ENCODE results near the gene CITED4.
"Not testable (repeated sequence)": the region's sequence is repeated elsewhere in the genome, so short reads cannot be mapped to it uniquely, and the experiment has no call there.

Gene CITED4

DNA sequence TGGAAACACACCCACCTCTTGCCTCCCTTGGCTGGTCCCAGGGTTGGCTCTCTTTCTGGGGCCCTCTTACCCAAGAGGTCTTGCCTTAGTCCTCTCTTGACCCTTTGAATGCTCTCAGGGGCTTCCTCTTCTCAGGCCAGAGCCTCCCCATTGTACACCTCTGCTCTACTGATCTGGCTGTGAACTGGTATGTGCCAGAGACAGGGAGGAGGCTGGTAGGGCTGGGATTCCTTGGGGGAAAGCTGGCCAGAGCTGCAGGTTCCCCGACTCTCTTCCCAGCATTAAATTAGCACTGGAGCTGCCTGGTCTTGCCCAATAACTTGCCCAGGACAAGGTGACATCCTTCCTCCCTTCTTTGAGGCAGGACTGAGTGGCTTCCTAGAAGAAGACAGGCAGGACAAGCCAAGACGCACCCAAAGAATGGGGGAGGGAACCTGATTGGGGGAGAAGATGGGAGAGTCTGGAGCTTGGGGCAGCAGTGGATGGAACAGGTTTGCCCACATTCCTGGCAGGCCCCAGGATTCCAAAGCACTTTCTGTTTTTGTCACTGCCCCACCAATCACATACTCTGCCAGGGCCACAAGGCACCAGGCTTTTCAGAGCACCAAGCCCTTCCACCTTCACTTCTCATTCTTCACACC lies 37.2 kb upstream of the CITED4 start:
- Histone ChIP-seq H3K9me3 (ENCODE audit: control insufficient read depth, low read length) (no peaks in the 10 kb centered on the region), H3K27ac (ENCODE audit: insufficient read depth, low read depth, low read length, poor library complexity, severe bottlenecking) (no peak overlapping the region), H3K36me3 (ENCODE audit: control insufficient read depth, insufficient read depth, low read length) (no peaks in the 10 kb centered on the region), H3K27me3 (ENCODE audit: control insufficient read depth, insufficient read depth, low read length, poor library complexity, severe bottlenecking) (no peaks in the 10 kb centered on the region), H3K4me1 (ENCODE audit: control insufficient read depth, insufficient read depth, low read length) (no peaks in the 10 kb centered on the region), H3K4me3 (ENCODE audit: insufficient read depth, low read depth, low read length) (no peak overlapping the region)
- WGBS, 2 experiments: 93 to 98% methylated on average over 2 of the region's 2 CpGs

- WGBS, 2 experiments: 89 to 91% methylated on average over 3 to 4 of the region's 4 CpGs
These were observed 36.3 kb upstream of the CITED4 start for GRCh38 chr1:40898431-40898901.

DNA sequence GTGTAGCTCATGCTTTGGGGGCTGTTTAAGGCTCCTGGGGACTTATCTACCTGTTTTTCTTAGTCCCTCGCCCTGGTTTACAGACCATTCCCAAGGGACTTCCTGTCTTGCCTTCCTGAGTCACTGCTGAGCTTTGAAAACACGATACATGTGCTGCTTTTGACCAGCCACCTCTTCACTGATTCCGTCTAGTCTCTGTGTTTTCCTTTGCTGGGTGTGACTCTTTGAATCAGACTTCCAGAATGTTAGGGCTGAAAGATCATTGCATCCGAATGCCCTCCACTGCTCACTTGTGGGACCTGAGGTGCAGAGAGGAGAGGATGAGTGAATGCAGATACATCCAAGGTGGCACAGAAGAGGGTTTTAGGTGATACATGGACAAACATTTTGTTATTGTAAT lies 35.4 kb upstream of the CITED4 start:
- H3K4me1 ChIP-seq (ENCODE audit: control insufficient read depth, insufficient read depth, low read length): no peaks in the 10 kb centered on the region

More at GRCh38 chr1:40898431-40898901, 36.3 kb upstream of the CITED4 start:
- Histone ChIP-seq H3K27ac (ENCODE audit: insufficient read depth, low read depth, low read length, poor library complexity, severe bottlenecking) (no peak overlapping the region), H3K36me3 (ENCODE audit: control insufficient read depth, insufficient read depth, low read length) (no peaks in the 10 kb centered on the region), H3K4me1 (ENCODE audit: control insufficient read depth, insufficient read depth, low read length) (no peaks in the 10 kb centered on the region), H3K27me3 (ENCODE audit: control insufficient read depth, insufficient read depth, low read length, poor library complexity, severe bottlenecking) (no peaks in the 10 kb centered on the region), H3K4me3 (ENCODE audit: insufficient read depth, low read depth, low read length) (no peak overlapping the region), H3K9me3 (ENCODE audit: control insufficient read depth, low read length) (no peaks in the 10 kb centered on the region)

DNA sequence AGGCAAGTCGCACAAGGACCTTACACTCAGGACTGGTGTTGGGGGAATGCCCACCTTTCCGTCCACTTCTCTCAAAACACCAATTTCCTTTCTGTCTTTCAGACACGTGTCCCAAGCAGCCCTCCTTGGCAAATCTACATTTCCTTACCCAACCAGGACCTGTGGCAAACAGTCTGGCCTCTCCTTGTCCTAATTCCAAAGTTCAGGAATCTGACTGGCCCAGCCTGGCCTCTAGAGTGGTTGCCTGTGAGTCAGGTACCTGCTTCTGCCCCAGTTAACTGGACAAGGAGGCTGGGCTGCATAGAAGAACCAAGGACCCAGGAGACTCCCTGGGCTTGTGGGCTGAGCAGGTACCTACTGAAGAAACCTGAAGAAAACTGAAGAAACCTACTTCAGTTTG lies 34.3 kb upstream of the CITED4 start:
- Histone ChIP-seq H3K27ac (ENCODE audit: insufficient read depth, low read depth, low read length, poor library complexity, severe bottlenecking) (no peak overlapping the region), H3K27me3 (ENCODE audit: control insufficient read depth, insufficient read depth, low read length, poor library complexity, severe bottlenecking) (no peaks in the 10 kb centered on the region), H3K4me1 (ENCODE audit: control insufficient read depth, insufficient read depth, low read length) (no peaks in the 10 kb centered on the region), H3K9me3 (ENCODE audit: control insufficient read depth, low read length) (no peaks in the 10 kb centered on the region), H3K4me3 (ENCODE audit: insufficient read depth, low read depth, low read length) (no peak overlapping the region), H3K36me3 (ENCODE audit: control insufficient read depth, insufficient read depth, low read length) (no peaks in the 10 kb centered on the region)
- 86 to 89% methylated on average over 3 of the region's 3 CpGs for WGBS, 2 experiments

More for the DNA sequence above, 35.4 kb upstream of the CITED4 start:
- H3K27ac ChIP-seq (ENCODE audit: insufficient read depth, low read depth, low read length, poor library complexity, severe bottlenecking): no peak overlapping the region
- 91 to 92% methylated on average over 4 of the region's 4 CpGs for WGBS, 2 experiments
- no peaks in the 10 kb centered on the region for H3K27me3 ChIP-seq (ENCODE audit: control insufficient read depth, insufficient read depth, low read length, poor library complexity, severe bottlenecking)
- no peaks in the 10 kb centered on the region for H3K9me3 ChIP-seq (ENCODE audit: control insufficient read depth, low read length)
- H3K4me3 ChIP-seq (ENCODE audit: insufficient read depth, low read depth, low read length): no peak overlapping the region
- H3K36me3 ChIP-seq (ENCODE audit: control insufficient read depth, insufficient read depth, low read length): no peaks in the 10 kb centered on the region

DNA sequence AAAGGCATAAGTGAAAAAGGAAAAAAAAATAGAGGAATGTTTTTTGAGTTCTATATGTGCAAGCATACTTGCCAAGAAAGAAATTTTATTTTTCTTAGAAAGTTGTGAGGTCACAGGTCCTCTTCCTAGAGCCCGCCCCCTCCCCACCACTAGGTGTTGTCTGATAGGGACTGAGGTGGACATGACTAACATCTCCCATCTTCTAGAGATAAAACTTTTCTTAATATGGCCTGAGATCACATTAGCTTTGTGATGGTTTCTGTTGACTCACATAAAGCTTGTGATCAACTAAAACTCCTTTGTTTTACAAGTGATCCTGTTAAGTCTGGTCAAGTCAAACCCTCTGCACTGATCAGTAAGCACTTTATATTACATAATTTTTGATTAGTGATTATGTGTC lies 33.4 kb upstream of the CITED4 start:
- no peaks in the 10 kb centered on the region for H3K36me3 ChIP-seq (ENCODE audit: control insufficient read depth, insufficient read depth, low read length)
- 92 to 100% methylated on average over 1 of the region's 1 CpG for WGBS, 2 experiments
- H3K9me3 ChIP-seq (ENCODE audit: control insufficient read depth, low read length): no peaks in the 10 kb centered on the region
- no peak overlapping the region for H3K27ac ChIP-seq (ENCODE audit: insufficient read depth, low read depth, low read length, poor library complexity, severe bottlenecking)
- no peaks in the 10 kb centered on the region for H3K27me3 ChIP-seq (ENCODE audit: control insufficient read depth, insufficient read depth, low read length, poor library complexity, severe bottlenecking)
- H3K4me3 ChIP-seq (ENCODE audit: insufficient read depth, low read depth, low read length): no peak overlapping the region
- no peaks in the 10 kb centered on the region for H3K4me1 ChIP-seq (ENCODE audit: control insufficient read depth, insufficient read depth, low read length)

GRCh38 chr1:40894858-40895257 lies 32.7 kb upstream of the CITED4 start:
- not testable (repeated sequence) for H3K4me3 ChIP-seq (ENCODE audit: insufficient read depth, low read depth, low read length); H3K4me1 ChIP-seq (ENCODE audit: control insufficient read depth, insufficient read depth, low read length); H3K27me3 ChIP-seq (ENCODE audit: control insufficient read depth, insufficient read depth, low read length, poor library complexity, severe bottlenecking); H3K27ac ChIP-seq (ENCODE audit: insufficient read depth, low read depth, low read length, poor library complexity, severe bottlenecking); H3K36me3 ChIP-seq (ENCODE audit: control insufficient read depth, insufficient read depth, low read length); H3K9me3 ChIP-seq (ENCODE audit: control insufficient read depth, low read length)
- 87 to 89% methylated on average over 2 of the region's 2 CpGs for WGBS, 2 experiments

- H3K27me3 ChIP-seq (ENCODE audit: control insufficient read depth, insufficient read depth, low read length, poor library complexity, severe bottlenecking): no peaks in the 10 kb centered on the region
- H3K4me3 ChIP-seq (ENCODE audit: insufficient read depth, low read depth, low read length): no peak overlapping the region
- H3K27ac ChIP-seq (ENCODE audit: insufficient read depth, low read depth, low read length, poor library complexity, severe bottlenecking): no peak overlapping the region
- H3K36me3 ChIP-seq (ENCODE audit: control insufficient read depth, insufficient read depth, low read length): no peaks in the 10 kb centered on the region
- H3K4me1 ChIP-seq (ENCODE audit: control insufficient read depth, insufficient read depth, low read length): no peaks in the 10 kb centered on the region
- no peaks in the 10 kb centered on the region for H3K9me3 ChIP-seq (ENCODE audit: control insufficient read depth, low read length)
These were observed 32.3 kb upstream of the CITED4 start for GRCh38 chr1:40894455-40894854.

GRCh38 chr1:40893946-40894345 lies 31.8 kb upstream of the CITED4 start:
- Histone ChIP-seq H3K4me1 (ENCODE audit: control insufficient read depth, insufficient read depth, low read length) (no peaks in the 10 kb centered on the region), H3K36me3 (ENCODE audit: control insufficient read depth, insufficient read depth, low read length) (no peaks in the 10 kb centered on the region), H3K27me3 (ENCODE audit: control insufficient read depth, insufficient read depth, low read length, poor library complexity, severe bottlenecking) (no peaks in the 10 kb centered on the region), H3K4me3 (ENCODE audit: insufficient read depth, low read depth, low read length) (no peak overlapping the region), H3K27ac (ENCODE audit: insufficient read depth, low read depth, low read length, poor library complexity, severe bottlenecking) (no peak overlapping the region), H3K9me3 (ENCODE audit: control insufficient read depth, low read length) (no peaks in the 10 kb centered on the region)

DNA sequence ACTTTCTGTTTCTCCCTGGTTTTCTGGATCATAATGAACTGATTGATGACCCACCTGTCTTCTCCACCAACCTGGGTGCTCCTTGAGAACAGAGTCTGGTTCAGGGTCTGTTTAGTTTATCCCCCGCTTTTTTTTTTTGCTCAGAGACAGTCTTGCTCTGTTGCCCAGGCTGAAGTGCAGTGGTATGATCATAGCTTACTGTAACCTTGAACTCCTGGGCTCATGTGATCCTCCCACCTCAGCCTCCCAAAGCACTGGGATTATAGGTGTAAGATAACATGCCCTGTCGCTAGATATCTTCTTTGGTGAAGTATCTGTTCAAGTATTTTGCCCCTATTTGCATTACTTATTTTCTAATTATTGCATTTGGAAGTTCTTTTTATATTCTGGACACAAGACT lies 30.2 kb upstream of the CITED4 start:
- Histone ChIP-seq H3K9me3 (ENCODE audit: control insufficient read depth, low read length) (no peaks in the 10 kb centered on the region), H3K4me3 (ENCODE audit: insufficient read depth, low read depth, low read length) (no peak overlapping the region), H3K27me3 (ENCODE audit: control insufficient read depth, insufficient read depth, low read length, poor library complexity, severe bottlenecking) (no peaks in the 10 kb centered on the region), H3K4me1 (ENCODE audit: control insufficient read depth, insufficient read depth, low read length) (no peaks in the 10 kb centered on the region), H3K36me3 (ENCODE audit: control insufficient read depth, insufficient read depth, low read length) (no peaks in the 10 kb centered on the region), H3K27ac (ENCODE audit: insufficient read depth, low read depth, low read length, poor library complexity, severe bottlenecking) (no peak overlapping the region)
- 71 to 81% methylated on average over 2 of the region's 2 CpGs for WGBS, 2 experiments

- WGBS, 2 experiments: 90 to 95% methylated on average over 2 of the region's 2 CpGs
- Histone ChIP-seq H3K4me3 (ENCODE audit: insufficient read depth, low read depth, low read length) (no peak overlapping the region), H3K27ac (ENCODE audit: insufficient read depth, low read depth, low read length, poor library complexity, severe bottlenecking) (no peak overlapping the region), H3K4me1 (ENCODE audit: control insufficient read depth, insufficient read depth, low read length) (no peaks in the 10 kb centered on the region), H3K36me3 (ENCODE audit: control insufficient read depth, insufficient read depth, low read length) (no peaks in the 10 kb centered on the region), H3K9me3 (ENCODE audit: control insufficient read depth, low read length) (no peaks in the 10 kb centered on the region), H3K27me3 (ENCODE audit: control insufficient read depth, insufficient read depth, low read length, poor library complexity, severe bottlenecking) (peaks cover 4% of the 10 kb centered on the region)
These were observed 28.6 kb upstream of the CITED4 start for GRCh38 chr1:40890771-40891170.

- H3K36me3 ChIP-seq (ENCODE audit: control insufficient read depth, insufficient read depth, low read length): no peaks in the 10 kb centered on the region
- peaks cover 29% of the 10 kb centered on the region for H3K27me3 ChIP-seq (ENCODE audit: control insufficient read depth, insufficient read depth, low read length, poor library complexity, severe bottlenecking)
- 93 to 95% methylated on average over 6 of the region's 6 CpGs for WGBS, 2 experiments
- H3K27ac ChIP-seq (ENCODE audit: insufficient read depth, low read depth, low read length, poor library complexity, severe bottlenecking): no peak overlapping the region
- no peak overlapping the region for H3K4me3 ChIP-seq (ENCODE audit: insufficient read depth, low read depth, low read length)
- peaks cover 3% of the 10 kb centered on the region for H3K4me1 ChIP-seq (ENCODE audit: control insufficient read depth, insufficient read depth, low read length)
- H3K9me3 ChIP-seq (ENCODE audit: control insufficient read depth, low read length): no peaks in the 10 kb centered on the region
These were observed 25.5 kb upstream of the CITED4 start for GRCh38 chr1:40887652-40888051.

Measured in ectodermal cell (in vitro differentiated cells).